GM18526 (cell line): ENCODE results near the gene MAN1C1.

Experiments
- POLR2A ChIP-seq: IDR thresholded peaks from 3 replicates; pipeline ENCODE4 v1.6.1; 2011; ENCODE audit not compliant: insufficient read length; ENCODE audit errors: extremely low read depth

Gene MAN1C1

GRCh38 chr1:25609921-25610320 is 6.7 kb upstream of the MAN1C1 start:
- TF ChIP-seq POLR2A = no peak

DNA sequence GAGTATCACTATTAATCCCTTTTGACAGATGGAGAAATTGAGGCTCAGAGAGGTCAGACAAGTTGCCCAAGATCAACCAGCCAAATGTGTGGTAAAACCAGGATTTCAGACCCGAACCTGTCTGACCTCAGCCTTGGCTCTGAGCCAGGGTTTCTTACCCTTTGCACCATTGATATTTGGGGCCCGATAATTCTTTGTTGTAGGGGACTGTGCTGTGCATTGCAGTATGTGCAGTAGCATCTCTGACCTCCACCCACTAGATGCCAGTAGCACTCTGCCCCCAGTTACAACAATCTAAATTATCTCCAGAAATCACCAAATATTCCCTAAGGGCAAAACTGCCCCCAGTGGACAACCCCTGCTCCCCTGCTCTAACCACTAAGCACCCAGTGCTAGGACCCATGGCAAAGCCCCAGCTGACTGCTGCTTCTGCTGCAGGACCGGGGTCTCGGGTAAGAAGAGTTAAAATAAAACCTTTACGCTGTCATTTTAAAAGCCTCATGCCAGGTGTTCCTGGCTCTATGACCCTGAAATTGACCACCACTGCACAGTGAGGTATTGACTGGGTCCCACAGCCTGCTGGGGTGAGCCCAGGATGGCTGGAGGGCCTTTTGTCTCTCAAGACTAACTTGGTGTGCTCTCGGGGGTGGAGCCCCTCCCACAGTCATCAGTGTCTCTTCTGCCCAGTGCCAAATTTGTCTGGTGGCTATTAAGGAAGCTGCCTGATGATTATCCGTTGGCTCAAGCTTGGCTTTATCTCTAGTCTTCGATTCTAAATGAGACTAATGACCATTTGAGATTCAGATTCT is 5.6 kb upstream of the MAN1C1 start:
- TF ChIP-seq POLR2A = no peak

DNA sequence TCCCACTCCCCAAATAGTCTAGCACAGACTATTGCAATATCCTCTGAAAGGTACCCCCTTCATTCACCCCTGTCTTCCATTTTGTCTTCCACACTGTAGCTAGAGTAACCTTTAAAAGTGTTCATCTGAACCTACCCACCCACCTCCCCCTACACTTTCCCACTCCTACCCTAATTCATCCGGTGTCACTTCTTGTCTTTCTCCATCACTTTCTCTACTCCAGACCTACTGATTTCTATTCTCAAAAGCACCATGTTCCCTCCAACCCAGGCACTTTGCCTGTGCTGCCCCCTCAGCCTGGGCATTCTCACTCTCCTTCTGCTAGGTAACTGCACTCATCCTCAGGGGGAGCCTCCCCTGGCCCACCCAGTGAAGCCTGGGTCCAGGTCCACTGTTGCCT is 4.7 kb upstream of the MAN1C1 start:
- TF ChIP-seq POLR2A = no peak

GRCh38 chr1:25612421-25612820 is 4.2 kb upstream of the MAN1C1 start:
- TF ChIP-seq POLR2A = no peak

- TF ChIP-seq POLR2A = no peak
These were observed 3.5 kb upstream of the MAN1C1 start for GRCh38 chr1:25613091-25613490.

GRCh38 chr1:25614501-25615171 is 2.0 kb upstream of the MAN1C1 start:
- TF ChIP-seq POLR2A = no peak

- no peak for TF ChIP-seq POLR2A
These were observed 1.4 kb upstream of the MAN1C1 start for GRCh38 chr1:25615172-25615541.

- TF ChIP-seq POLR2A = no peak
These were observed 962 bp upstream of the MAN1C1 start for GRCh38 chr1:25615563-25616094.

- no peak for TF ChIP-seq POLR2A
These were observed 515 bp downstream of the MAN1C1 start for GRCh38 chr1:25616987-25617624.

DNA sequence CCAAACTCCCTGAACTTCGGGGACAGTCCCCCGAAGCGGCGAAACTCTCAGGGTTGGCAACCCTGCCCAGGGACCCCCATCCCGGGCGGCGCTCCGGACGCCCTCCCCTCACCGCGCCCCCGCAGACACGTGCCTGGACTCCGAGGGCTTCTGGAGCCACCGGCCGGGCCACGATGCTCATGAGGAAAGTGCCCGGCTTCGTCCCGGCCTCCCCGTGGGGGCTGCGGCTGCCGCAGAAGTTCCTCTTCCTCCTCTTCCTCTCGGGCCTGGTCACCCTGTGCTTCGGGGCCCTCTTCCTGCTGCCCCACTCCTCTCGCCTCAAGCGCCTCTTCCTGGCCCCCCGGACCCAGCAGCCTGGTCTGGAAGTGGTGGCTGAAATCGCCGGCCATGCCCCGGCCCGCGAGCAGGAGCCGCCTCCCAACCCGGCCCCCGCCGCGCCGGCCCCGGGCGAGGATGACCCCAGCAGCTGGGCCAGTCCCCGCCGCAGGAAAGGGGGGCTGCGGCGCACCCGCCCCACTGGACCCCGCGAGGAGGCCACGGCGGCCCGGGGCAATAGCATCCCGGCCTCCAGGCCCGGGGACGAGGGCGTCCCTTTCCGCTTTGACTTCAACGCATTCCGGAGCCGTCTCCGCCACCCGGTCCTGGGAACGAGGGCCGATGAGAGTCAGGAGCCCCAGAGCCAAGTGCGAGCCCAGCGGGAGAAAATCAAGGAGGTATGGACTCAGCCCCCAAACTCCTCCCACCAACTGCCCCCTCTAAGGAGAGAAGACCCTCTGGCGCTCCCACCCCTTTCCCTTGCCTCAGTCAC is 1.2 kb downstream of the MAN1C1 start:
- TF ChIP-seq POLR2A = no peak

DNA sequence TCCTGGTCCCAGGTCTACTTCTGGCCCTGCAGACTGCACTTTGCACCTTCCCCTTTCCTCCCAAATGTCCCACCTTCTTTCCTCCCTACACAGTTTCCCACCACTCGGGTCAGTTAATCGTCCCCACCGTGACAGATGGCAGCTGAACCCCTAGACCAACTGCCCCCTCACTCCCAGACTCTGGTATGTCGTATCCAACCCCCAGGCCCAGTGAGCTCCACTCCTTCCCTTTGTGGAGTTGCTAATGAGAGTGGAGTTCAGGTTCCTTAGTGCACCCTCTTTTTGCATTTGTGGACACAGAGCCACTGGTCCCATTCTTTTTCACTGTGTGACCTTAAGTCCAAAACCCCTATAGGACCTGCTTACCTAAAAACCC is 1.8 kb downstream of the MAN1C1 start:
- TF ChIP-seq POLR2A = no peak

DNA sequence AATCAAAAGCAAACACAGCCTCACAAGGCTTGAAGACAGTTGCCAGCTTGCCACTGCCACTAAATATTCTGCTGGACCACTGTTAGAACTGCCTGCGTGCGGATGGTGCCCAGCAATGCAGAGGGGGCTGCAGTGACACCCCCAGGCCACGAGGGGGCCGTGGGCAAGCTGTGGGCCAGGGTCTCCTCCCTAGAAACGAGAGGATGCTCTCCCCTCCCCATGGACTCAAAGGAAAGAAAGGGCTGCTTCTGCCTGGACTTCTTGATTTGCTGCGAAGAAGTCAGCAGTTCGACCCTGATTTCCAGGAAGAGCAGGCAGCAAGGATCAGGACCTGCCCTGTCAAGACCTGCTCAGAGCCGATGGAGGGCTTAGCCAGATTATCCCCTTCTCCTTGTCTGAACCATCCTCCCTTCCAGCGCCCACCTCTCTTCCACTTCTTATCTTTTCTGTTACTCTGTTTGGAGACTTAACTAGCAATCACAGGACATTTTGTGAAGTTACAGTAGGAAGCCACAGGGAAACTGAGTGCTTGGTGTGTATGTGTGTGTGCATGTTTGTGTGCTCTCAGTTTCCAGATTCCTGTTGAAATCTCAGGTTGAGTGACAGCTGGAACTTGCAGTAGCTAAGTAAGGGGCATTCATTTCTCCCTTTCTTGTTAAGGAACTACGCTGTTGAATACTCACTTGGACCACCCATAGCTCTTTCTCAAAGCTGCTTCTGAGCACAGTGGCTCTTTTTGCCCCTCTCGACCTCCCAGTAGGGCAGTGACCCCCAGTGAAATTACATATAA is 2.7 kb downstream of the MAN1C1 start:
- TF ChIP-seq POLR2A = no peak

DNA sequence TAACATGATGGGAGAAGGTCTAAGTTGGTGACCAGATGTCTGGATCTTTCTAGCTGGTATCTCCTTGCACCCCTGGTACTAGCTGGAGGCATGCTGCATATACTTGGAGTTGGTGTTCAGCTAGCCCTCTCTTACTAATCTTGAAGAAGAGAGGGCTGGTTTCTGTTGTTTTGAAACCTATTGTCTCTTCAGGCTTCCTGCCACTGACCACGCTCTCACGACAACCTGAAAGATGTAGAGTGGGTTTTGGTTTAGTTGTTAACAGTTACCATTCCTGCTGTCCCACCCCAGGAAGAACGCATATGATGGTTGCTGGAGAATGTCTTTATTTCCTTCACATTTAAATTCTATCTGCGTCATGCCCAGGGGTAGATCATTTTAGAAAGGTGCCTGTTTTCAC is 3.6 kb downstream of the MAN1C1 start:
- TF ChIP-seq POLR2A = no peak

GRCh38 chr1:25620701-25621350 is 4.2 kb downstream of the MAN1C1 start:
- TF ChIP-seq POLR2A = no peak
